K562 (cell line): ENCODE measurements around the gene MYB. TPM values are rescaled to one million over a fixed set of nuclear protein-coding genes. Genes with fewer than 3 reads are reported as not detected.

Experiments used
- ESRRB ChIP-seq: fragments of 250-450 bp; sonication (Bioruptor Pico); IDR thresholded peaks from 2 replicates; pipeline ENCODE4 v1.5.0; 2020; ENCODE audit warnings: mild to moderate bottlenecking, moderate library complexity, borderline replicate concordance
- NUFIP1 ChIP-seq: fragments of 450-650 bp; IDR thresholded peaks from 2 replicates; pipeline ENCODE4 v1.6.1; 2018; ENCODE audit not compliant: partially characterized antibody
- POLR2G ChIP-seq: fragments of 200-400 bp; formaldehyde crosslinking; IDR thresholded peaks from 2 replicates; pipeline ENCODE4 v1.6.1; 2017; ENCODE audit warnings: low read depth, mild to moderate bottlenecking, antibody characterized with exemption, low read length, moderate library complexity
- PTBP1 ChIP-seq: fragments of 200-400 bp; formaldehyde crosslinking; IDR thresholded peaks from 2 replicates; pipeline ENCODE4 v1.6.1; 2017; ENCODE audit warnings: low read depth, low read length
- PYGO2 ChIP-seq: fragments of 450-650 bp; IDR thresholded peaks from 2 replicates; pipeline ENCODE4 v1.6.1; 2016; ENCODE audit warnings: mild to moderate bottlenecking, missing genetic modification characterization, moderate library complexity, missing compliant biosample characterization
- REST ChIP-seq, 2 experiments: fragments of 450-650 bp; formaldehyde crosslinking in 1 of 2; IDR thresholded peaks; 2 replicates each; pipeline versions ENCODE4 v1.4.0 to v1.6.1; 2014 to 2020; ENCODE audit warnings: mild to moderate bottlenecking in 2 of 2, borderline replicate concordance in 1 of 2, low read depth in 1 of 2
- SNAPC5 ChIP-seq: fragments of 250-450 bp; sonication (Bioruptor Pico); IDR thresholded peaks from 2 replicates; pipeline ENCODE4 v1.8.0; 2021; ENCODE audit warnings: moderate library complexity, mild to moderate bottlenecking, inconsistent platforms
- WHSC1 ChIP-seq: IDR thresholded peaks from one replicate; pipeline ENCODE4 v1.6.1; 2012; ENCODE audit warnings: low read length, control low read depth, inconsistent platforms
- ZBTB5 ChIP-seq: fragments of 450-650 bp; IDR thresholded peaks from 2 replicates; pipeline ENCODE4 v1.6.1; 2017; ENCODE audit warnings: antibody characterized with exemption
- ZNF354B ChIP-seq: fragments of 250-450 bp; sonication (Bioruptor Pico); IDR thresholded peaks from 2 replicates; pipeline ENCODE4 v1.4.0; 2020
- ZNF655 ChIP-seq: fragments of 250-450 bp; sonication (Bioruptor Pico); IDR thresholded peaks from 2 replicates; pipeline ENCODE4 v1.5.0; 2021
- ZNF766 ChIP-seq: fragments of 200-800 bp; sonication (Bioruptor generic); conservative IDR thresholded peaks from 2 replicates; pipeline ENCODE4 v1.6.1; 2016; ENCODE audit warnings: missing genetic modification characterization, missing compliant biosample characterization
- polyA plus RNA-seq, 8 experiments: library from polyadenylated mRNA; depleted of rRNA in 4 of 8; stranded (reverse) in 5 of 8; unstranded in 3 of 8; fragments of >200 nt; fragmentation: Nextera tagmentation in 2 of 8; fragmentation: Illumina TruSeq in 1 of 8; extraction: Ambion mirVana in 2 of 8; extraction: Trizol in 1 of 8; gene quantifications; 2 replicates each; pipeline versions ENCODE4 v1.2.1 to v1.2.3, GENCODE V29; 2011 to 2014; ENCODE audit warnings: inconsistent platforms in 1 of 8, missing spikeins in 1 of 8
- total RNA-seq, 7 experiments: library from RNA; depleted of rRNA in 6 of 7; stranded (reverse); fragments of >200 nt in 6 of 7; fragmentation: Illumina TruSeq in 2 of 7; extraction: Trizol in 2 of 7; gene quantifications; 2 replicates each; pipeline versions ENCODE4 v1.2.1 to v1.2.3, GENCODE V29; 2011 to 2021; ENCODE audit warnings: low replicate concordance in 1 of 7
- TF ChIP-seq, protein P1 (sequence below): fragments of 450-650 bp; formaldehyde crosslinking; IDR thresholded peaks from 2 replicates; pipeline ENCODE4 v1.4.0; 2020; ENCODE audit warnings: mild to moderate bottlenecking, moderate library complexity

MYB gene
- total and polyA plus RNA-seq, 9 of the 15 experiments (the other 6 are each of a cell fraction or from before 2014, with no cell fraction given), result 35.8 to 218 (median 140) TPM

- TF ChIP-seq ZNF655 (CRISPR knock-in tag) (no peak), ZNF354B (CRISPR knock-in tag) (no peak), ESRRB (CRISPR knock-in tag) (no peak), PTBP1 (no peak), ZNF766 (CRISPR knock-in tag) (peak; percentile 39; the same call in 1 of the 2 replicates), WHSC1 (no peak), SNAPC5 (CRISPR knock-in tag) (no peak), REST (IDR thresholded peaks at IDR 0.05; ENCODE audit: borderline replicate concordance) (no peak), REST (CRISPR knock-in tag; IDR thresholded peaks at IDR 0.05; ENCODE audit: low read depth) (no peak), NUFIP1 (no peak), PYGO2 (tag) (no peak), POLR2G (no peak), ZBTB5 (0 out of 2 replicates have a peak, but pooled peaks have one; percentile 21)
- TF ChIP-seq, protein P1, sequence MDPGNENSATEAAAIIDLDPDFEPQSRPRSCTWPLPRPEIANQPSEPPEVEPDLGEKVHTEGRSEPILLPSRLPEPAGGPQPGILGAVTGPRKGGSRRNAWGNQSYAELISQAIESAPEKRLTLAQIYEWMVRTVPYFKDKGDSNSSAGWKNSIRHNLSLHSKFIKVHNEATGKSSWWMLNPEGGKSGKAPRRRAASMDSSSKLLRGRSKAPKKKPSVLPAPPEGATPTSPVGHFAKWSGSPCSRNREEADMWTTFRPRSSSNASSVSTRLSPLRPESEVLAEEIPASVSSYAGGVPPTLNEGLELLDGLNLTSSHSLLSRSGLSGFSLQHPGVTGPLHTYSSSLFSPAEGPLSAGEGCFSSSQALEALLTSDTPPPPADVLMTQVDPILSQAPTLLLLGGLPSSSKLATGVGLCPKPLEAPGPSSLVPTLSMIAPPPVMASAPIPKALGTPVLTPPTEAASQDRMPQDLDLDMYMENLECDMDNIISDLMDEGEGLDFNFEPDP (CRISPR knock-in tag), result no peak
Observed at GRCh38 chr6:135147637-135148592, 33.2 kb upstream of the MYB start (continued).
